ENCODE measurements around the gene GPC6.
A peak's percentile ranks its signal among the peaks of the same experiment; 100 is the strongest.
"Not testable (repeated sequence)": the region's sequence is repeated elsewhere in the genome, so short reads cannot be mapped to it uniquely, and the experiment has no call there.

The GPC6 gene

GRCh38 chr13:93201992-93202558, 24.5 kb upstream of the GPC6 start:
- WGBS, 2 donors (ENCODE audit: extremely low coverage in 2 of 2, insufficient read length in 2 of 2, insufficient replicate concordance in 1 of 2), result no CpG with 5 or more reads among the region's 1 CpG
- H2BK120ac ChIP-seq (ENCODE audit: low read depth, low read length), result no peak overlapping the region
- no peak for DNase-seq (ENCODE audit: low spot score)

GRCh38 chr13:93206778-93207392, 19.7 kb upstream of the GPC6 start:
- not testable (repeated sequence) for H3K4me1 ChIP-seq (ENCODE audit: control insufficient read depth in 2 of 2, insufficient read depth in 1 of 2, low read depth in 1 of 2, low read length in 2 of 2); H3K9ac ChIP-seq (ENCODE audit: low read depth, low read length, poor library complexity); H4K91ac ChIP-seq (ENCODE audit: low read depth, low read length, poor library complexity); H3K36me3 ChIP-seq (replicated peaks in 1 of 2; ENCODE audit: control insufficient read depth in 2 of 2, insufficient read depth in 2 of 2, low read length in 2 of 2); H3K79me1 ChIP-seq (ENCODE audit: low read depth, low read length); H2AFZ ChIP-seq (ENCODE audit: low read length); H2BK15ac ChIP-seq (ENCODE audit: low read length); H3K4me3 ChIP-seq (ENCODE audit: low read length in 2 of 2); H3K4me2 ChIP-seq (ENCODE audit: insufficient read depth, low read length, poor library complexity, severe bottlenecking); H3K27me3 ChIP-seq (ENCODE audit: control insufficient read depth in 3 of 3, insufficient read depth in 3 of 3, low read depth in 1 of 3, low read length in 3 of 3); H2AK5ac ChIP-seq (ENCODE audit: low read depth, low read length); H2BK120ac ChIP-seq (ENCODE audit: low read depth, low read length); H3K14ac ChIP-seq (ENCODE audit: low read length); H2BK5ac ChIP-seq (ENCODE audit: low read length); H3K27ac ChIP-seq (replicated peaks; ENCODE audit: low read length); DNase-seq (ENCODE audit: low spot score); H3K23ac ChIP-seq (ENCODE audit: low read depth, low read length, poor library complexity); H2BK12ac ChIP-seq (ENCODE audit: low read length); H4K8ac ChIP-seq (ENCODE audit: low read depth, low read length); H3K9me3 ChIP-seq (replicated peaks in 1 of 2; ENCODE audit: control insufficient read depth in 2 of 2, insufficient read depth in 1 of 2, low read depth in 1 of 2, low read length in 2 of 2); H3K4ac ChIP-seq (ENCODE audit: low read length)
- H3K18ac ChIP-seq (ENCODE audit: low read length), result peak overlapping the region; percentile 76
- WGBS, 2 donors (ENCODE audit: extremely low coverage in 2 of 2, insufficient read length in 2 of 2, insufficient replicate concordance in 1 of 2), result no CpG with 5 or more reads among the region's 24 CpGs

More at GRCh38 chr13:93201992-93202558, 24.5 kb upstream of the GPC6 start:
- no peaks in the 10 kb centered on the region for H3K36me3 ChIP-seq (replicated peaks in 1 of 2; ENCODE audit: control insufficient read depth in 2 of 2, insufficient read depth in 2 of 2, low read length in 2 of 2)
- H4K91ac ChIP-seq (ENCODE audit: low read depth, low read length, poor library complexity), result no peak overlapping the region
- H2AFZ ChIP-seq (ENCODE audit: low read length), result no peak overlapping the region
- no peak overlapping the region for H3K18ac ChIP-seq (ENCODE audit: low read length)
- H3K79me1 ChIP-seq (ENCODE audit: low read depth, low read length), result no peaks in the 10 kb centered on the region
- no peak overlapping the region for H2BK15ac ChIP-seq (ENCODE audit: low read length)
- no peak overlapping the region for H4K8ac ChIP-seq (ENCODE audit: low read depth, low read length)
- H3K27me3 ChIP-seq (ENCODE audit: control insufficient read depth in 3 of 3, insufficient read depth in 3 of 3, low read depth in 1 of 3, low read length in 3 of 3), result no peaks in the 10 kb centered on the region
- H3K9ac ChIP-seq (ENCODE audit: low read depth, low read length, poor library complexity), result no peak overlapping the region
- H3K4ac ChIP-seq (ENCODE audit: low read length), result no peak overlapping the region
- H3K9me3 ChIP-seq (replicated peaks in 1 of 2; ENCODE audit: control insufficient read depth in 2 of 2, insufficient read depth in 1 of 2, low read depth in 1 of 2, low read length in 2 of 2), result no peaks in the 10 kb centered on the region
- no peak overlapping the region for H3K4me2 ChIP-seq (ENCODE audit: insufficient read depth, low read length, poor library complexity, severe bottlenecking)
- no peak overlapping the region for H3K27ac ChIP-seq (replicated peaks; ENCODE audit: low read length)
- no peak overlapping the region for H2AK5ac ChIP-seq (ENCODE audit: low read depth, low read length)
- H3K14ac ChIP-seq (ENCODE audit: low read length), result no peak overlapping the region
- no peak overlapping the region for H2BK12ac ChIP-seq (ENCODE audit: low read length)
- no peaks in the 10 kb centered on the region for H3K4me1 ChIP-seq (ENCODE audit: control insufficient read depth in 2 of 2, insufficient read depth in 1 of 2, low read depth in 1 of 2, low read length in 2 of 2)
- H3K4me3 ChIP-seq (ENCODE audit: low read length in 2 of 2), result no peak overlapping the region
- H2BK5ac ChIP-seq (ENCODE audit: low read length), result no peak overlapping the region
- no peak overlapping the region for H3K23ac ChIP-seq (ENCODE audit: low read depth, low read length, poor library complexity)

GRCh38 chr13:93216122-93216521, 10.5 kb upstream of the GPC6 start:
- Histone ChIP-seq H2BK12ac (ENCODE audit: low read length) (no peak overlapping the region), H2AK5ac (ENCODE audit: low read depth, low read length) (no peak overlapping the region), H3K9me3 (replicated peaks in 1 of 2; ENCODE audit: control insufficient read depth in 2 of 2, insufficient read depth in 1 of 2, low read depth in 1 of 2, low read length in 2 of 2) (no peaks in the 10 kb centered on the region), H3K27ac (replicated peaks; ENCODE audit: low read length) (no peak overlapping the region), H3K14ac (ENCODE audit: low read length) (no peak overlapping the region), H3K4ac (ENCODE audit: low read length) (no peak overlapping the region), H3K9ac (ENCODE audit: low read depth, low read length, poor library complexity) (no peak overlapping the region), H2BK120ac (ENCODE audit: low read depth, low read length) (no peak overlapping the region), H2BK5ac (ENCODE audit: low read length) (no peak overlapping the region), H3K23ac (ENCODE audit: low read depth, low read length, poor library complexity) (no peak overlapping the region), H3K18ac (ENCODE audit: low read length) (no peak overlapping the region), H4K91ac (ENCODE audit: low read depth, low read length, poor library complexity) (no peak overlapping the region), H3K4me1 (ENCODE audit: control insufficient read depth in 2 of 2, insufficient read depth in 1 of 2, low read depth in 1 of 2, low read length in 2 of 2) (peaks cover 5 to 10% of the 10 kb centered on the region in 2 donors), H2BK15ac (ENCODE audit: low read length) (no peak overlapping the region), H4K8ac (ENCODE audit: low read depth, low read length) (no peak overlapping the region), H3K4me2 (ENCODE audit: insufficient read depth, low read length, poor library complexity, severe bottlenecking) (no peak overlapping the region), H3K36me3 (replicated peaks in 1 of 2; ENCODE audit: control insufficient read depth in 2 of 2, insufficient read depth in 2 of 2, low read length in 2 of 2) (no peaks in the 10 kb centered on the region), H3K27me3 (ENCODE audit: control insufficient read depth in 3 of 3, insufficient read depth in 3 of 3, low read depth in 1 of 3, low read length in 3 of 3) (no peaks in the 10 kb centered on the region), H2AFZ (ENCODE audit: low read length) (peak overlapping the region; percentile 57), H3K79me1 (ENCODE audit: low read depth, low read length) (no peaks in the 10 kb centered on the region), H3K4me3 (ENCODE audit: low read length in 2 of 2) (no peak overlapping the region)
- WGBS, 2 donors (ENCODE audit: extremely low coverage in 2 of 2, insufficient read length in 2 of 2, insufficient replicate concordance in 1 of 2), result no CpG with 5 or more reads among the region's 1 CpG
- no peak for DNase-seq (ENCODE audit: low spot score)

- no peak for DNase-seq (ENCODE audit: low spot score)
- no peak overlapping the region for H2BK5ac ChIP-seq (ENCODE audit: low read length)
Observed at GRCh38 chr13:93217721-93218261, 8.8 kb upstream of the GPC6 start.

More at GRCh38 chr13:93217721-93218261, 8.8 kb upstream of the GPC6 start:
- no peak overlapping the region for H3K9ac ChIP-seq (ENCODE audit: low read depth, low read length, poor library complexity)
- no peaks in the 10 kb centered on the region for H3K79me1 ChIP-seq (ENCODE audit: low read depth, low read length)
- H3K36me3 ChIP-seq (replicated peaks in 1 of 2; ENCODE audit: control insufficient read depth in 2 of 2, insufficient read depth in 2 of 2, low read length in 2 of 2), result no peaks in the 10 kb centered on the region
- no peak overlapping the region for H2BK120ac ChIP-seq (ENCODE audit: low read depth, low read length)
- peaks cover 5 to 15% of the 10 kb centered on the region in 2 donors for H3K4me1 ChIP-seq (ENCODE audit: control insufficient read depth in 2 of 2, insufficient read depth in 1 of 2, low read depth in 1 of 2, low read length in 2 of 2)
- no peak overlapping the region for H2BK12ac ChIP-seq (ENCODE audit: low read length)
- H3K4ac ChIP-seq (ENCODE audit: low read length), result no peak overlapping the region
- no peaks in the 10 kb centered on the region for H3K9me3 ChIP-seq (replicated peaks in 1 of 2; ENCODE audit: control insufficient read depth in 2 of 2, insufficient read depth in 1 of 2, low read depth in 1 of 2, low read length in 2 of 2)
- H3K14ac ChIP-seq (ENCODE audit: low read length), result no peak overlapping the region
- H3K27me3 ChIP-seq (ENCODE audit: control insufficient read depth in 3 of 3, insufficient read depth in 3 of 3, low read depth in 1 of 3, low read length in 3 of 3), result no peaks in the 10 kb centered on the region
- H3K4me2 ChIP-seq (ENCODE audit: insufficient read depth, low read length, poor library complexity, severe bottlenecking), result no peak overlapping the region
- no peak overlapping the region for H2AK5ac ChIP-seq (ENCODE audit: low read depth, low read length)
- no peak overlapping the region for H3K4me3 ChIP-seq (ENCODE audit: low read length in 2 of 2)
- H3K23ac ChIP-seq (ENCODE audit: low read depth, low read length, poor library complexity), result no peak overlapping the region
- H2BK15ac ChIP-seq (ENCODE audit: low read length), result no peak overlapping the region
- H4K91ac ChIP-seq (ENCODE audit: low read depth, low read length, poor library complexity), result no peak overlapping the region
- WGBS, 2 donors (ENCODE audit: extremely low coverage in 2 of 2, insufficient read length in 2 of 2, insufficient replicate concordance in 1 of 2), result no CpG with 5 or more reads among the region's 6 CpGs
- H2AFZ ChIP-seq (ENCODE audit: low read length), result peak overlapping the region; percentile 74
- H3K18ac ChIP-seq (ENCODE audit: low read length), result no peak overlapping the region
- H4K8ac ChIP-seq (ENCODE audit: low read depth, low read length), result no peak overlapping the region
- no peak overlapping the region for H3K27ac ChIP-seq (replicated peaks; ENCODE audit: low read length)

Measured in neuronal stem cell (in vitro differentiated cells).